Gastroesophageal sphincter (tissue), 4 donors: Measurements from ENCODE around the gene FAM222B. TPM values are rescaled to one million over a fixed set of nuclear protein-coding genes. Genes with fewer than 3 reads are reported as not detected.

Source experiments
- ATAC-seq: fragments of 150-250 bp; one replicate; pipeline ENCODE4 v1.9.1; 2016; ENCODE audit warnings: mild to moderate bottlenecking, moderate library complexity
- H3K27ac ChIP-seq, 4 donors: fragments of 200-600 bp; sonication (generic) in 3 of 4; 1 replicate in 3 of 4; 2 replicates in 1 of 4; pipeline ENCODE4 v1.5.1; 2016 to 2019
- H3K27me3 ChIP-seq: fragments of 200-600 bp; sonication (generic); one replicate; pipeline ENCODE4 v1.5.1; 2019
- H3K36me3 ChIP-seq, 2 donors: fragments of 200-600 bp; sonication (generic); one replicate each; pipeline ENCODE4 v1.5.1; 2019; ENCODE audit warnings: control low read depth in 1 of 2
- H3K4me1 ChIP-seq, 3 donors: fragments of 200-600 bp; sonication (generic); 1 replicate in 2 of 3; 2 replicates in 1 of 3; pipeline ENCODE4 v1.5.1; 2016 to 2019; ENCODE audit warnings: control low read depth in 2 of 3
- H3K4me3 ChIP-seq, 2 donors: fragments of 200-600 bp; sonication (generic); one replicate each; pipeline ENCODE4 v1.5.1; 2019; ENCODE audit warnings: mild to moderate bottlenecking in 1 of 2, moderate library complexity in 1 of 2
- H3K9me3 ChIP-seq, 3 donors: fragments of 200-600 bp; sonication (generic); one replicate each; pipeline ENCODE4 v1.5.1; 2017 to 2019; ENCODE audit warnings: control low read depth in 2 of 3
- CTCF ChIP-seq, 4 experiments: fragments of 200-600 bp in 2 of 4; fragments of 450-650 bp in 2 of 4; sonication (generic) in 1 of 4; IDR thresholded peaks; one replicate each; pipeline ENCODE4 v1.5.1; 2017 to 2019; ENCODE audit warnings: antibody characterized with exemption in 4 of 4, mild to moderate bottlenecking in 2 of 4, moderate library complexity in 2 of 4
- EP300 ChIP-seq: sonication (generic); formaldehyde crosslinking; IDR thresholded peaks from one replicate; pipeline ENCODE4 v1.6.1; 2017; ENCODE audit warnings: antibody characterized with exemption, mild to moderate bottlenecking
- POLR2A ChIP-seq, 2 donors: fragments of 450-650 bp; IDR thresholded peaks; one replicate each; pipeline ENCODE4 v1.6.1; 2017; ENCODE audit warnings: antibody characterized with exemption in 2 of 2, mild to moderate bottlenecking in 2 of 2, moderate library complexity in 1 of 2
- POLR2AphosphoS5 ChIP-seq: sonication (generic); formaldehyde crosslinking; IDR thresholded peaks from one replicate; pipeline ENCODE4 v1.6.1; 2017; ENCODE audit warnings: antibody characterized with exemption
- WGBS, 2 donors: methylation state at CpG; one replicate each; pipeline ENCODE4 v1.1.5; 2018; ENCODE audit warnings: low coverage in 1 of 2; 5-methylcytosine and 5-hydroxymethylcytosine counted together
- total RNA-seq, 4 donors: library from RNA; depleted of rRNA; stranded (reverse); fragments of >200 nt; gene quantifications; one replicate each; pipeline ENCODE4 v1.1.0, GENCODE V29; 2016

The FAM222B gene
- total RNA-seq, 4 donors from 2014 or later = 15.5 to 47.6 (median 21.6) TPM

- Histone ChIP-seq H3K9me3 (no peaks in the 10 kb centered on the region), H3K27ac (no peak overlapping the region), H3K4me1 (peaks cover 0 to 7% (median 0%) of the 10 kb centered on the region in 3 donors), H3K4me3 (no peak overlapping the region), H3K27me3 (no peaks in the 10 kb centered on the region), H3K36me3 (peaks cover 0 to 44% of the 10 kb centered on the region in 2 donors)
- ATAC-seq = no peak
- TF ChIP-seq POLR2AphosphoS5 = no peak
- TF ChIP-seq EP300 = no peak
- TF ChIP-seq POLR2A (IDR thresholded peaks at IDR 0.05) = no peak
- TF ChIP-seq CTCF (IDR thresholded peaks at IDR 0.05) = no peak
- WGBS, 2 donors = 58 to 100% methylated on average over 1 to 3 of the region's 7 CpGs
Observed at GRCh38 chr17:28755486-28755885, 87.1 kb downstream of the FAM222B start.

DNA sequence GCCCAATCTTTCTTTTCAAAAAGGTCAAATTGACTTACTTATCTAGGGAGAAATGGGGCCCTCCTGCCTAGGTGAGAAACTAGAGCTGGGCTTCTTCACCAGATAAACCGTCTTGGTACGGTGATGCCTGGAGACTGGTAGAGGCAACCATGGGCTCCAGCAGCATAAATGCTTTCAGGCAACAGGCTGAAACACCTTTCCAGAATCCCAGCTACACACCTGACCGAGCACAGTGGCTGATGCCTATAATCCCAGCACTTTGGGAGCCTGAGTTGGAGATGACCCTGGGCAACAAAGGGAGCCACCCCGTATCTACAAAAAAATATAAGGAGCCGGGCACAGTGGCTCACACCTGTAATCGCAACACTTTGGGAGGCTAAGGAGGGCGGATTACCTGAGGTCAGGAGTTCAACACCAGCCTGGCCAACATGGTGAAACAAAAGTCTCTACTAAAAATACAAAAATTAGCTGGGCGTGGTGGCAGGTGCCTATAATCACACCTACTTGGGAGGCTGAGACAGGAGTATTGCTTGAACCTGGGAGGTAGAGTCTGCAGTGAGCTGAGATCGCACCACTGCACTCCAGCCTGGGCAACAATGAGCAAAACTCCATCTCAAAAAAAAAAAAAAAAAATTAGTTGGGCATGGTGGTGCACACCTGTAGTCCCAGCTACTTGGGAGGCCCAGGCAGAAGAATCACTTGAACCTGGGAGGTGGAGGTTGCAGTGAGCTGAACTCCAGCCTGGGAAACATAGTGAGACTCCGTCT is 90.8 kb downstream of the FAM222B start:
- H3K27me3 ChIP-seq = no peaks in the 10 kb centered on the region
- H3K36me3 ChIP-seq = peaks cover 0 to 34% of the 10 kb centered on the region in 2 donors
- H3K9me3 ChIP-seq = no peaks in the 10 kb centered on the region
- 91% methylated on average over 4 to 6 of the region's 10 CpGs for WGBS, 2 donors
- H3K4me3 ChIP-seq = no peak overlapping the region
- no peak overlapping the region for H3K27ac ChIP-seq
- TF ChIP-seq POLR2A (IDR thresholded peaks at IDR 0.05) (no peak), POLR2AphosphoS5 (no peak), EP300 (no peak), CTCF (IDR thresholded peaks at IDR 0.05) (no peak)
- ATAC-seq = no peak
- H3K4me1 ChIP-seq = peaks cover 0 to 29% (median 0%) of the 10 kb centered on the region in 3 donors

GRCh38 chr17:28750178-28751047 is 92.2 kb downstream of the FAM222B start:
- Histone ChIP-seq H3K4me3 (no peak overlapping the region), H3K9me3 (no peaks in the 10 kb centered on the region), H3K27ac (peak overlapping the region in 2 of 4 donors; percentile 31 to 53), H3K36me3 (peaks cover 0 to 27% of the 10 kb centered on the region in 2 donors), H3K27me3 (no peaks in the 10 kb centered on the region), H3K4me1 (peaks cover 0 to 42% (median 8%) of the 10 kb centered on the region in 3 donors)
- WGBS, 2 donors = 43 to 51% methylated on average over 10 of the region's 20 CpGs
- peak; percentile 87 for ATAC-seq
- TF ChIP-seq CTCF (IDR thresholded peaks at IDR 0.05) (peak in 3 of 4 experiments; percentile 99 to 100 (median 100)), EP300 (no peak), POLR2A (IDR thresholded peaks at IDR 0.05) (no peak), POLR2AphosphoS5 (peak; percentile 49)

- ATAC-seq = no peak
- peaks cover 0 to 50% (median 15%) of the 10 kb centered on the region in 3 donors for H3K4me1 ChIP-seq
- no peaks in the 10 kb centered on the region for H3K27me3 ChIP-seq
- H3K4me3 ChIP-seq = no peak overlapping the region
- 11 to 47% methylated on average over 1 to 3 of the region's 11 CpGs for WGBS, 2 donors
- TF ChIP-seq POLR2A (IDR thresholded peaks at IDR 0.05) = no peak
- TF ChIP-seq CTCF (IDR thresholded peaks at IDR 0.05) = no peak
- TF ChIP-seq POLR2AphosphoS5 = no peak
- no peak for TF ChIP-seq EP300
- H3K36me3 ChIP-seq = peaks cover 0 to 27% of the 10 kb centered on the region in 2 donors
- no peaks in the 10 kb centered on the region for H3K9me3 ChIP-seq
- H3K27ac ChIP-seq = peak overlapping the region in 3 of 4 donors; percentile 7 to 53 (median 45)
Observed at GRCh38 chr17:28749516-28750177, 92.9 kb downstream of the FAM222B start.
